K562 (cell line): ENCODE results near the gene PRPSAP1. TPM values are rescaled to one million over a fixed set of nuclear protein-coding genes. Genes with fewer than 3 reads are reported as not detected.

Experiments used
- ATF1 ChIP-seq, 2 experiments: fragments of 450-650 bp in 1 of 2; IDR thresholded peaks; 2 replicates each; pipeline ENCODE4 v1.6.1; 2016; ENCODE audit warnings: missing compliant biosample characterization in 1 of 2, missing genetic modification characterization in 1 of 2
- BCOR ChIP-seq: fragments of 450-650 bp; IDR thresholded peaks from 2 replicates; pipeline ENCODE4 v1.6.1; 2016
- BRD4 ChIP-seq: fragments of 200-600 bp; sonication (generic); IDR thresholded peaks from 2 replicates; pipeline ENCODE4 v1.6.1; 2017; ENCODE audit warnings: inconsistent platforms
- CHD2 ChIP-seq: IDR thresholded peaks from 2 replicates; pipeline ENCODE4 v1.6.1; 2011; ENCODE audit warnings: low read depth, low read length
- CXXC5 ChIP-seq: fragments of 250-450 bp; sonication (Bioruptor Pico); IDR thresholded peaks from 2 replicates; pipeline ENCODE4 v1.8.0; 2022; ENCODE audit warnings: inconsistent platforms, mild to moderate bottlenecking, moderate library complexity
- GATAD2B ChIP-seq: fragments of 450-650 bp; IDR thresholded peaks from 2 replicates; pipeline ENCODE4 v1.6.1; 2017; ENCODE audit warnings: mild to moderate bottlenecking, borderline replicate concordance
- KDM1A ChIP-seq, 2 experiments: fragments of 450-650 bp; IDR thresholded peaks; 2 replicates each; pipeline ENCODE4 v1.6.1; 2016; ENCODE audit warnings: mild to moderate bottlenecking in 2 of 2
- KDM4B ChIP-seq, 2 experiments: fragments of 450-650 bp in 1 of 2; sonication (generic) in 1 of 2; IDR thresholded peaks; 2 replicates each; pipeline ENCODE4 v1.6.1; 2016 to 2017; ENCODE audit warnings: borderline replicate concordance in 2 of 2, antibody characterized with exemption in 1 of 2, low read depth in 1 of 2, mild to moderate bottlenecking in 1 of 2
- LEF1 ChIP-seq: fragments of 450-650 bp; IDR thresholded peaks from 2 replicates; pipeline ENCODE4 v1.6.1; 2016; ENCODE audit warnings: mild to moderate bottlenecking
- POLR2AphosphoS5 ChIP-seq: IDR thresholded peaks from 2 replicates; pipeline ENCODE4 v1.6.1; 2011; ENCODE audit warnings: mild to moderate bottlenecking, low read depth, low read length, moderate library complexity; ENCODE audit not compliant: control insufficient read depth, insufficient read depth
- ZNF3 ChIP-seq: fragments of 250-450 bp; sonication (Bioruptor Pico); IDR thresholded peaks from 2 replicates; pipeline ENCODE4 v1.5.0; 2021; ENCODE audit warnings: mild to moderate bottlenecking, moderate library complexity
- ZNF347 ChIP-seq: fragments of 450-650 bp; formaldehyde crosslinking; IDR thresholded peaks from 2 replicates; pipeline ENCODE4 v1.4.0; 2020; ENCODE audit warnings: low read depth, mild to moderate bottlenecking, moderate library complexity
- ZNF778 ChIP-seq: fragments of 450-650 bp; formaldehyde crosslinking; IDR thresholded peaks from 2 replicates; pipeline ENCODE4 v1.4.0; 2020; ENCODE audit warnings: mild to moderate bottlenecking, moderate library complexity
- polyA plus RNA-seq, 8 experiments: library from polyadenylated mRNA; depleted of rRNA in 4 of 8; stranded (reverse) in 5 of 8; unstranded in 3 of 8; fragments of >200 nt; fragmentation: Nextera tagmentation in 2 of 8; fragmentation: Illumina TruSeq in 1 of 8; extraction: Ambion mirVana in 2 of 8; extraction: Trizol in 1 of 8; gene quantifications; 2 replicates each; pipeline versions ENCODE4 v1.2.1 to v1.2.3, GENCODE V29; 2011 to 2014; ENCODE audit warnings: inconsistent platforms in 1 of 8, missing spikeins in 1 of 8
- total RNA-seq, 7 experiments: library from RNA; depleted of rRNA in 6 of 7; stranded (reverse); fragments of >200 nt in 6 of 7; fragmentation: Illumina TruSeq in 2 of 7; extraction: Trizol in 2 of 7; gene quantifications; 2 replicates each; pipeline versions ENCODE4 v1.2.1 to v1.2.3, GENCODE V29; 2011 to 2021; ENCODE audit warnings: low replicate concordance in 1 of 7
- TF ChIP-seq, protein P1 (sequence below): fragments of 450-650 bp; conservative IDR thresholded peaks from 2 replicates; pipeline ENCODE4 v1.6.1; 2016; ENCODE audit warnings: missing genetic modification characterization, low read depth, mild to moderate bottlenecking, control low read depth, missing compliant biosample characterization
- TF ChIP-seq, protein P2 (sequence below): fragments of 250-450 bp; sonication (Bioruptor Pico); IDR thresholded peaks from 2 replicates; pipeline ENCODE4 v1.5.0; 2021
- TF ChIP-seq, protein P3 (sequence below): fragments of 200-800 bp; sonication (Bioruptor generic); IDR thresholded peaks from 2 replicates; pipeline ENCODE4 v1.6.1; 2016; ENCODE audit warnings: missing genetic modification characterization, missing compliant biosample characterization
- TF ChIP-seq, protein P4 (sequence below): fragments of 450-650 bp; IDR thresholded peaks from 2 replicates; pipeline ENCODE4 v1.7.1; 2018; ENCODE audit warnings: mild to moderate bottlenecking, low read depth; ENCODE audit not compliant: partially characterized antibody

PRPSAP1 gene
- total and polyA plus RNA-seq, 9 of the 15 experiments (the other 6 are each of a cell fraction or from before 2014, with no cell fraction given): 21.9 to 77.1 (median 40.8) TPM

- TF ChIP-seq, protein P1, sequence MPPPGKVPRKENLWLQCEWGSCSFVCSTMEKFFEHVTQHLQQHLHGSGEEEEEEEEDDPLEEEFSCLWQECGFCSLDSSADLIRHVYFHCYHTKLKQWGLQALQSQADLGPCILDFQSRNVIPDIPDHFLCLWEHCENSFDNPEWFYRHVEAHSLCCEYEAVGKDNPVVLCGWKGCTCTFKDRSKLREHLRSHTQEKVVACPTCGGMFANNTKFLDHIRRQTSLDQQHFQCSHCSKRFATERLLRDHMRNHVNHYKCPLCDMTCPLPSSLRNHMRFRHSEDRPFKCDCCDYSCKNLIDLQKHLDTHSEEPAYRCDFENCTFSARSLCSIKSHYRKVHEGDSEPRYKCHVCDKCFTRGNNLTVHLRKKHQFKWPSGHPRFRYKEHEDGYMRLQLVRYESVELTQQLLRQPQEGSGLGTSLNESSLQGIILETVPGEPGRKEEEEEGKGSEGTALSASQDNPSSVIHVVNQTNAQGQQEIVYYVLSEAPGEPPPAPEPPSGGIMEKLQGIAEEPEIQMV: no peak
- no peak for TF ChIP-seq BRD4
- peak; percentile 88 for TF ChIP-seq CXXC5
- TF ChIP-seq ZNF347 (CRISPR knock-in tag): no peak
- TF ChIP-seq POLR2AphosphoS5: no peak
- TF ChIP-seq ZNF778 (CRISPR knock-in tag): no peak
- 0 out of 4 replicates have a peak, but pooled peaks of 1 of the 2 experiments have one; percentile 21 for TF ChIP-seq KDM1A (IDR thresholded peaks at IDR 0.05)
- TF ChIP-seq, protein P2, sequence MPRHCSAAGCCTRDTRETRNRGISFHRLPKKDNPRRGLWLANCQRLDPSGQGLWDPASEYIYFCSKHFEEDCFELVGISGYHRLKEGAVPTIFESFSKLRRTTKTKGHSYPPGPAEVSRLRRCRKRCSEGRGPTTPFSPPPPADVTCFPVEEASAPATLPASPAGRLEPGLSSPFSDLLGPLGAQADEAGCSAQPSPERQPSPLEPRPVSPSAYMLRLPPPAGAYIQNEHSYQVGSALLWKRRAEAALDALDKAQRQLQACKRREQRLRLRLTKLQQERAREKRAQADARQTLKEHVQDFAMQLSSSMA (CRISPR knock-in tag): no peak
- TF ChIP-seq KDM4B (IDR thresholded peaks at IDR 0.05; ENCODE audit: borderline replicate concordance in 2 of 2, low read depth in 1 of 2): no peak; a peak in 1 of 4 replicates
- no peak for TF ChIP-seq ZNF3 (CRISPR knock-in tag)
- TF ChIP-seq CHD2: no peak
- TF ChIP-seq, protein P3, sequence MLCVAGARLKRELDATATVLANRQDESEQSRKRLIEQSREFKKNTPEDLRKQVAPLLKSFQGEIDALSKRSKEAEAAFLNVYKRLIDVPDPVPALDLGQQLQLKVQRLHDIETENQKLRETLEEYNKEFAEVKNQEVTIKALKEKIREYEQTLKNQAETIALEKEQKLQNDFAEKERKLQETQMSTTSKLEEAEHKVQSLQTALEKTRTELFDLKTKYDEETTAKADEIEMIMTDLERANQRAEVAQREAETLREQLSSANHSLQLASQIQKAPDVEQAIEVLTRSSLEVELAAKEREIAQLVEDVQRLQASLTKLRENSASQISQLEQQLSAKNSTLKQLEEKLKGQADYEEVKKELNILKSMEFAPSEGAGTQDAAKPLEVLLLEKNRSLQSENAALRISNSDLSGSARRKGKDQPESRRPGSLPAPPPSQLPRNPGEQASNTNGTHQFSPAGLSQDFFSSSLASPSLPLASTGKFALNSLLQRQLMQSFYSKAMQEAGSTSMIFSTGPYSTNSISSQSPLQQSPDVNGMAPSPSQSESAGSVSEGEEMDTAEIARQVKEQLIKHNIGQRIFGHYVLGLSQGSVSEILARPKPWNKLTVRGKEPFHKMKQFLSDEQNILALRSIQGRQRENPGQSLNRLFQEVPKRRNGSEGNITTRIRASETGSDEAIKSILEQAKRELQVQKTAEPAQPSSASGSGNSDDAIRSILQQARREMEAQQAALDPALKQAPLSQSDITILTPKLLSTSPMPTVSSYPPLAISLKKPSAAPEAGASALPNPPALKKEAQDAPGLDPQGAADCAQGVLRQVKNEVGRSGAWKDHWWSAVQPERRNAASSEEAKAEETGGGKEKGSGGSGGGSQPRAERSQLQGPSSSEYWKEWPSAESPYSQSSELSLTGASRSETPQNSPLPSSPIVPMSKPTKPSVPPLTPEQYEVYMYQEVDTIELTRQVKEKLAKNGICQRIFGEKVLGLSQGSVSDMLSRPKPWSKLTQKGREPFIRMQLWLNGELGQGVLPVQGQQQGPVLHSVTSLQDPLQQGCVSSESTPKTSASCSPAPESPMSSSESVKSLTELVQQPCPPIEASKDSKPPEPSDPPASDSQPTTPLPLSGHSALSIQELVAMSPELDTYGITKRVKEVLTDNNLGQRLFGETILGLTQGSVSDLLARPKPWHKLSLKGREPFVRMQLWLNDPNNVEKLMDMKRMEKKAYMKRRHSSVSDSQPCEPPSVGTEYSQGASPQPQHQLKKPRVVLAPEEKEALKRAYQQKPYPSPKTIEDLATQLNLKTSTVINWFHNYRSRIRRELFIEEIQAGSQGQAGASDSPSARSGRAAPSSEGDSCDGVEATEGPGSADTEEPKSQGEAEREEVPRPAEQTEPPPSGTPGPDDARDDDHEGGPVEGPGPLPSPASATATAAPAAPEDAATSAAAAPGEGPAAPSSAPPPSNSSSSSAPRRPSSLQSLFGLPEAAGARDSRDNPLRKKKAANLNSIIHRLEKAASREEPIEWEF (CRISPR knock-in tag): peak; percentile 80; the same call in 1 of the 2 replicates
- 0 out of 2 replicates have a peak, but pooled peaks have one; percentile 6 for TF ChIP-seq BCOR
- TF ChIP-seq, protein P4, sequence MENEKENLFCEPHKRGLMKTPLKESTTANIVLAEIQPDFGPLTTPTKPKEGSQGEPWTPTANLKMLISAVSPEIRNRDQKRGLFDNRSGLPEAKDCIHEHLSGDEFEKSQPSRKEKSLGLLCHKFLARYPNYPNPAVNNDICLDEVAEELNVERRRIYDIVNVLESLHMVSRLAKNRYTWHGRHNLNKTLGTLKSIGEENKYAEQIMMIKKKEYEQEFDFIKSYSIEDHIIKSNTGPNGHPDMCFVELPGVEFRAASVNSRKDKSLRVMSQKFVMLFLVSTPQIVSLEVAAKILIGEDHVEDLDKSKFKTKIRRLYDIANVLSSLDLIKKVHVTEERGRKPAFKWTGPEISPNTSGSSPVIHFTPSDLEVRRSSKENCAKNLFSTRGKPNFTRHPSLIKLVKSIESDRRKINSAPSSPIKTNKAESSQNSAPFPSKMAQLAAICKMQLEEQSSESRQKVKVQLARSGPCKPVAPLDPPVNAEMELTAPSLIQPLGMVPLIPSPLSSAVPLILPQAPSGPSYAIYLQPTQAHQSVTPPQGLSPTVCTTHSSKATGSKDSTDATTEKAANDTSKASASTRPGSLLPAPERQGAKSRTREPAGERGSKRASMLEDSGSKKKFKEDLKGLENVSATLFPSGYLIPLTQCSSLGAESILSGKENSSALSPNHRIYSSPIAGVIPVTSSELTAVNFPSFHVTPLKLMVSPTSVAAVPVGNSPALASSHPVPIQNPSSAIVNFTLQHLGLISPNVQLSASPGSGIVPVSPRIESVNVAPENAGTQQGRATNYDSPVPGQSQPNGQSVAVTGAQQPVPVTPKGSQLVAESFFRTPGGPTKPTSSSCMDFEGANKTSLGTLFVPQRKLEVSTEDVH: no peak
- TF ChIP-seq GATAD2B: no peak
- TF ChIP-seq LEF1: no peak
- no peak for TF ChIP-seq ATF1 (CRISPR knock-in tag; IDR thresholded peaks at IDR 0.05)
- TF ChIP-seq ATF1 (tag; IDR thresholded peaks at IDR 0.05): no peak; the same call in 1 of the 2 replicates
Observed at GRCh38 chr17:76385892-76386786, 32.4 kb upstream of the PRPSAP1 start (continued).
